Transverse colon (tissue), 4 donors: ENCODE results near the gene SUZ12. TPM values are rescaled to one million over a fixed set of nuclear protein-coding genes. Genes with fewer than 3 reads are reported as not detected.
"Not testable (repeated sequence)": the region's sequence is repeated elsewhere in the genome, so short reads cannot be mapped to it uniquely, and the experiment has no call there.

Source experiments
- DNase-seq: peaks from one replicate; pipeline ENCODE4 v3.0.0-alpha.2; 2019
- H3K27ac ChIP-seq, 4 donors: fragments of 200-600 bp; sonication (generic); 2 replicates each; pipeline ENCODE4 v1.5.1; 2016 to 2018; ENCODE audit warnings: inconsistent platforms in 4 of 4
- H3K27me3 ChIP-seq: fragments of 200-600 bp; sonication (generic); 2 replicates; pipeline ENCODE4 v1.5.1; 2017; ENCODE audit warnings: inconsistent platforms
- H3K36me3 ChIP-seq, 4 donors: fragments of 200-600 bp; sonication (generic); 2 replicates each; pipeline ENCODE4 v1.5.1; 2017 to 2019; ENCODE audit warnings: inconsistent platforms in 4 of 4
- H3K4me1 ChIP-seq, 4 donors: fragments of 200-600 bp; sonication (generic); 2 replicates each; pipeline ENCODE4 v1.5.1; 2017 to 2020; ENCODE audit warnings: inconsistent platforms in 4 of 4
- H3K4me3 ChIP-seq, 4 donors: fragments of 200-600 bp; sonication (generic); 1 replicate in 1 of 4; 2 replicates in 3 of 4; pipeline versions ENCODE4 v1.5.1 to v1.6.1; 2017 to 2019; ENCODE audit warnings: inconsistent platforms in 4 of 4
- H3K9me3 ChIP-seq, 2 donors: fragments of 200-600 bp; sonication (generic); 2 replicates each; pipeline ENCODE4 v1.5.1; 2017 to 2019; ENCODE audit warnings: inconsistent platforms in 2 of 2
- EP300 ChIP-seq: sonication (generic); formaldehyde crosslinking; IDR thresholded peaks from one replicate; pipeline ENCODE4 v1.6.1; 2017; ENCODE audit warnings: antibody characterized with exemption, low read depth
- POLR2A ChIP-seq: fragments of 450-650 bp; IDR thresholded peaks from one replicate; pipeline ENCODE4 v1.6.1; 2016; ENCODE audit warnings: antibody characterized with exemption, mild to moderate bottlenecking, moderate library complexity
- POLR2AphosphoS5 ChIP-seq, 3 donors: sonication (generic); formaldehyde crosslinking; IDR thresholded peaks; one replicate each; pipeline ENCODE4 v1.6.1; 2016; ENCODE audit warnings: antibody characterized with exemption in 3 of 3
- WGBS, 2 donors: methylation state at CpG; one replicate each; pipeline ENCODE4 v1.1.5; 2018; ENCODE audit warnings: low coverage in 1 of 2; 5-methylcytosine and 5-hydroxymethylcytosine counted together
- in situ Hi-C, 4 donors: fragments of 200-750 bp; cut with MboI; loops; one replicate each; pipeline versions ENCODE4 v1.15.0 to v1.15.1; 2017; ENCODE audit warnings: low sequenced_read_pairs in 3 of 4, low pct_ligation_motif_present in 1 of 4, low pct_unique_long_range_greater_than_20kb in 1 of 4
- intact Hi-C: fragments of 100-400 bp; cut with DNase I; formaldehyde crosslinking; loops from one replicate; pipeline ENCODE4 v1.15.1; 2023; ENCODE audit warnings: low total_unique reads
- total RNA-seq, 4 donors: library from RNA; depleted of rRNA; stranded (reverse); fragments of >200 nt; gene quantifications; one replicate each; pipeline ENCODE4 v1.1.0, GENCODE V29; 2016
- TF ChIP-seq, protein P1 (sequence below), 5 experiments: fragments of 200-600 bp in 3 of 5; fragments of 450-650 bp in 2 of 5; sonication (generic) in 3 of 5; IDR thresholded peaks; 1 replicate in 2 of 5; 2 replicates in 3 of 5; pipeline ENCODE4 v1.5.1; 2016 to 2017; ENCODE audit warnings: antibody characterized with exemption in 5 of 5, inconsistent platforms in 3 of 5, mild to moderate bottlenecking in 2 of 5, moderate library complexity in 1 of 5

The SUZ12 gene
- total RNA-seq, 4 donors from 2014 or later, result 9.2 to 19.4 (median 14.8) TPM

DNA sequence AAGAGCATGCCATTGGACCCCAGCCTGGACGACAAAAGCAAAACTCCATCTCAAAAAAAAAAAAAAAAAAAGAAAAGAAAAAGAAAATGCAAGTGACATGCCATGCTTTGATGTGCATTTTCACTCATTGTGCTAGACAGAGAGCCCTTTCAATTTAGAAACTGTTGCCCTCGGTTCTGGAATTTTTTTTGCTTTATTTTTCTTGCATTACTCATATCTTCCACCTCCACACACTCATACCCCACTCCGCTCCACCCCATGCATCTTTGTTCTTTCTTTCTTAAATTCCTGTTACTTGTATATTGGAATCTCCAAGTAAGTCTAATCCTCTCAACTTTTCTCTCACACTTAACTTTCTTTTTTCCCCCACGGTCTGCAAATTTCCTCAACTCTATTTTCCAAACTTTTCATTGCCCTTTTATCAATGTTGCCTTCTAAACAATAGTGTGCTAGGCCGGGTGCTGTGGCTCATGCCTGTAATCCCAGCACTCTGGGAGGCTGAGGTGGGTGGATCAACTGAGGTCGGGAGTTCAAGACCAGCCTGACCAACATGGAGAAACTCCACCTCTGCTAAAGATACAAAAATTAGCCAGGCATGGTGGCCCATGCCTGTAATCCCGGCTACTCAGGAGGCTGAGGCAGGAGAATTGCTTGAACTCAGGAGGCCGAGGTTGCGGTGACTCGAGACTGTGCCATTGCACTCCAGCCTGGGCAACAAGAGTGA lies 16.8 kb upstream of the SUZ12 start:
- TF ChIP-seq POLR2AphosphoS5 (IDR thresholded peaks at IDR 0.05) (no peak), EP300 (no peak)
- TF ChIP-seq, protein P1, sequence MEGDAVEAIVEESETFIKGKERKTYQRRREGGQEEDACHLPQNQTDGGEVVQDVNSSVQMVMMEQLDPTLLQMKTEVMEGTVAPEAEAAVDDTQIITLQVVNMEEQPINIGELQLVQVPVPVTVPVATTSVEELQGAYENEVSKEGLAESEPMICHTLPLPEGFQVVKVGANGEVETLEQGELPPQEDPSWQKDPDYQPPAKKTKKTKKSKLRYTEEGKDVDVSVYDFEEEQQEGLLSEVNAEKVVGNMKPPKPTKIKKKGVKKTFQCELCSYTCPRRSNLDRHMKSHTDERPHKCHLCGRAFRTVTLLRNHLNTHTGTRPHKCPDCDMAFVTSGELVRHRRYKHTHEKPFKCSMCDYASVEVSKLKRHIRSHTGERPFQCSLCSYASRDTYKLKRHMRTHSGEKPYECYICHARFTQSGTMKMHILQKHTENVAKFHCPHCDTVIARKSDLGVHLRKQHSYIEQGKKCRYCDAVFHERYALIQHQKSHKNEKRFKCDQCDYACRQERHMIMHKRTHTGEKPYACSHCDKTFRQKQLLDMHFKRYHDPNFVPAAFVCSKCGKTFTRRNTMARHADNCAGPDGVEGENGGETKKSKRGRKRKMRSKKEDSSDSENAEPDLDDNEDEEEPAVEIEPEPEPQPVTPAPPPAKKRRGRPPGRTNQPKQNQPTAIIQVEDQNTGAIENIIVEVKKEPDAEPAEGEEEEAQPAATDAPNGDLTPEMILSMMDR (IDR thresholded peaks at IDR 0.05), result no peak
- DNase-seq, result no peak
- Histone ChIP-seq H3K27me3 (peaks cover 36% of the 10 kb centered on the region), H3K9me3 (no peaks in the 10 kb centered on the region), H3K27ac (no peak overlapping the region), H3K4me1 (peaks cover 0 to 7% (median 1%) of the 10 kb centered on the region in 4 donors), H3K36me3 (no peaks in the 10 kb centered on the region), H3K4me3 (no peak overlapping the region)
- 78 to 83% methylated on average over 10 of the region's 10 CpGs for WGBS, 2 donors
- intact Hi-C loops, result loop anchor here (2.0 kb wide), 1 partner anchor 15 kb away; no protein-coding TSS in a partner anchor
- in situ Hi-C loops, result no loop called here

DNA sequence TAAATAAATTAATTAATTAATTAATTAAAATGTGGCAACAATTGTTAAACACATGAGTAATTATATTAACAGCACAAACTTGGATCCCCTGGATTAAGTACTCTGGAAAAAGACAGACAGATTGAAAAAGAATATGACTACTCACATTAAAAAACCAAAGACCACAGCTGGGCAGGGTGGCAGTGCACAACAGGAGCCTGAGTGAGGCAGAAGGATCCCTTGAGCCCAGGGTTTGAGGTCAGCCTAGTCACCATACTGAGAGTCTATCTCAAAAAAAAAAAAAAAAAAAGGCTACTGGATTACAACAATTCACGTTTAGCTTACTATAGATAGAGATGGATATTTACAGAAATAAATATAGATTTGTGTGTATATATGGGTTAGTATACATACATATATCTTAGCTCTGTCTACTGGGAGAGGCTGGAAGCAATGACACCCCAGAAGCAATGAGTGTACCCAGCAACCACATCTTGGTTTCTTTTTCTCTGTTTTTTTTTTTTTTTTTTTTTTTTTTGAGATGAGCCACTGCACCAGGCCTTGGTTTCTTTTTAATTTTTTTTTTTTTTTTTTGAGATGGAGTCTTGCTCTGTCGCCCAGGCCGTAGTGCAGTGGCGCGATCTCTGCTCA lies 10.6 kb upstream of the SUZ12 start:
- TF ChIP-seq, protein P1 (IDR thresholded peaks at IDR 0.05), result no peak
- no peak for TF ChIP-seq POLR2AphosphoS5 (IDR thresholded peaks at IDR 0.05)
- no peak for TF ChIP-seq EP300
- TF ChIP-seq POLR2A, result no peak
- 76 to 89% methylated on average over 4 to 5 of the region's 5 CpGs for WGBS, 2 donors
- no peak overlapping the region for H3K27ac ChIP-seq
- in situ Hi-C loops, result no loop called here
- intact Hi-C loops, result no loop called here
- no peak for DNase-seq
- H3K36me3 ChIP-seq, result no peaks in the 10 kb centered on the region
- H3K27me3 ChIP-seq, result no peaks in the 10 kb centered on the region
- H3K9me3 ChIP-seq, result no peaks in the 10 kb centered on the region
- no peak overlapping the region for H3K4me3 ChIP-seq
- H3K4me1 ChIP-seq, result no peaks in the 10 kb centered on the region

DNA sequence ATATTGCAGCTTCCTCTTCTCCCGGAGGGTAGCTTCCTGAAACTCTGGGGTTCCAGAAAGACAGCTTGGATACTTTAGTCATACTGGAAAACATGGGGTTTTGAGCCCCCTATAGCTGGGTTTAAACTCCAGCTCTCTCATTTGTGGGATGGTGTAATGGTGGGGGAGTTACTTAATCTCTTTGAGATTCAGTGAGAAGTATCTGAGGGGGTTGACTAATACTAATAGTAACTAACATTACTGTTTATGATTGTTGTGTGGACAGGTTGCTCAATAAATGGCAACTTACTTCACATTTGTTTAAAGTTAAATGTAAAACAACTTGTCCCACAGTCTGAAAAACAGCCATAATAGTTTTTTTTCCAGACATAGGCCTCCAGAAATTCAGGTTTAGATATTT lies 5.1 kb upstream of the SUZ12 start:
- Histone ChIP-seq H3K36me3 (no peaks in the 10 kb centered on the region), H3K4me1 (peaks cover 0 to 5% (median 2%) of the 10 kb centered on the region in 4 donors), H3K4me3 (no peak overlapping the region), H3K27me3 (no peaks in the 10 kb centered on the region), H3K9me3 (no peaks in the 10 kb centered on the region), H3K27ac (no peak overlapping the region)
- TF ChIP-seq, protein P1 (IDR thresholded peaks at IDR 0.05), result no peak
- no peak for TF ChIP-seq POLR2A
- 64 to 78% methylated on average over 1 of the region's 1 CpG for WGBS, 2 donors
- no peak for DNase-seq
- intact Hi-C loops, result no loop called here
- in situ Hi-C loops, result no loop called here

DNA sequence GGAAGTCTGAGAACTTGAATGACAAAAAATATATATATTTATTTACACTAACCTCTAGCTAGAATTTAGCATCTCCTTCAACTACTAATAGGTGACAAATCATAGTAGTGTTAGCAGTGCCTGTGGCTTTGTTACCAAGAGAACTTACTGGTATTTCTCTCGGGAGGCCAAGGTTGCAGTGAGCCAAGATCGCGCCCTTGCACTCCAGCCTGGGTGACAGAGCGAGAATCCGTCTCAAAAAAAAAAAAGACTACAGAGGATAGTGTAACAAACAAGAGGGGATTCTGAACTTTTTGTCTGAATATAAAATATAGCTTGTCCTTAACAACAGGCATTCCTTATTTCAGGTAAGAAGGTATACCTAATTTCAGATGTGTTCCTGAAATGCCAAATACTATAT lies 1.3 kb upstream of the SUZ12 start:
- Histone ChIP-seq H3K36me3 (no peaks in the 10 kb centered on the region), H3K4me3 (no peak overlapping the region), H3K27ac (no peak overlapping the region), H3K4me1 (peaks cover 0 to 22% (median 7%) of the 10 kb centered on the region in 4 donors), H3K9me3 (no peaks in the 10 kb centered on the region), H3K27me3 (no peaks in the 10 kb centered on the region)
- TF ChIP-seq EP300 (no peak), POLR2A (no peak), POLR2AphosphoS5 (IDR thresholded peaks at IDR 0.05) (no peak)
- TF ChIP-seq, protein P1 (IDR thresholded peaks at IDR 0.05), result no peak
- DNase-seq, result no peak
- in situ Hi-C loops, result no loop called here
- 96% methylated on average over 5 of the region's 5 CpGs; no CpG with 5 or more reads in 1 of the 2 donors for WGBS, 2 donors
- intact Hi-C loops, result no loop called here

DNA sequence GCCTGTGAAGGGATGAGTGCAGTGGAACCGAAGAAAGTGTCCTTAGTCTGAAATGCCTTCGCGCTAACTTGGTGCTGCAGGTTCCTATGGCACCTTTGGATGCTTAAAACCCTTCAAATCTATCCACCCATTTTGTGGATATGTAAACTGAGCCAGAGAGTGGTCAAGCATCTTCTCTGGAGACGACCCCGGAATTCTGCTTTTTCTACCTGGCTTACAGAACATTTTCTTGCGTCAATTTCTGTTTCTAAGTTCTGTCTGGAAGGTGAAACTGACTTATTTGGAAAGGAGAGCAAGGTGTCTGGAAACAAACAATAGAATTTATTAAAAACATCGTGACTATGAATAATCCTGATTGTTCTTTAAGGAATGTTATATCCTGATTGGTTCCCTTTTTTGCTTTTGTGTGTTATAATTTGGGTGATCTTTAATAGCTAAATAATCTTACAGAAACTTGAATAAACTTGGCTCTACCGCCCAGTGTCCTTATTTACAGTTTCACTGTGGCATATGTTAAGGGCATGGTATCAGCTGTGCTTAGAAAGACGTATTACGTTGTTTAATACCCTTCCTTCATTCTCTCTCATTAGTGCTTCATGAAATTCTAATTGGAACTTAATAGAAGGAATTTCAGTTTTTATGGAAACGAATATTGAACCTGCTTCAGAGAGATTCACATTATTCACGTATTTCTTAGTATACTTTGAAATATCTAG lies 1.3 kb downstream of the SUZ12 start:
- H3K27me3 ChIP-seq, H3K36me3 ChIP-seq, H3K27ac ChIP-seq, DNase-seq, intact Hi-C loops, H3K9me3 ChIP-seq, in situ Hi-C loops: not testable (repeated sequence)
- peaks cover 0 to 22% (median 7%) of the 10 kb centered on the region in 4 donors for H3K4me1 ChIP-seq
- peak overlapping the region in 3 of 4 donors; percentile 1 to 38 (median 24) for H3K4me3 ChIP-seq
- 5 to 7% methylated on average over 9 of the region's 12 CpGs for WGBS, 2 donors

DNA sequence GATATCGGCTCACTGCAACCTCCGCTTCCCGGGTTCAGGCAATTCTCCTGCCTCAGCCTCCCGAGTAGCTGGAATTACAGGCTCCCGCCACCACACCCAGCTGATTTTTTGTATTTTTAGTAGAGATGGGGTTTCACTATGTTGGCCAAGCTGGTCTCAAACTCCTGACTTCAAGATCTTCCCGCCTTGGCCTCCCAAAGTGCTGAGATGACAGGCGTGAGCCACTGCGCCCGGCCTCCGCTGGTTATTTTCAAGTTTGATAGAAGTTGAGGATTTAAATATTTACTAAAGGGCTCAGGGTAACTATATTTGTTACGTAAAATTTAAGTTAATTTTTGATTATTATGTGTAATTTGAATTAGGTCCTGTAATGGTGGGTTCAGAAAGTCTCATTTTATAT lies 5.1 kb downstream of the SUZ12 start:
- H3K4me1 ChIP-seq, result peaks cover 0 to 17% (median 5%) of the 10 kb centered on the region in 4 donors
- intact Hi-C loops, in situ Hi-C loops, H3K27ac ChIP-seq, H3K4me3 ChIP-seq, H3K36me3 ChIP-seq, H3K9me3 ChIP-seq, H3K27me3 ChIP-seq, DNase-seq: not testable (repeated sequence)
- 98 to 100% methylated on average over 2 to 11 of the region's 11 CpGs for WGBS, 2 donors
